ENCODE data around the gene SHROOM2.

GRCh38 chrX:9847071-9847470 lies 60.8 kb downstream of the SHROOM2 start:
- TF ChIP-seq CTCF (IDR thresholded peaks at IDR 0.05): no peak
- no peak for TF ChIP-seq POLR2A (IDR thresholded peaks at IDR 0.05)

All from esophagus squamous epithelium (tissue), 4 donors.